Measurements from ENCODE around the gene MAGEH1.
"Not testable (repeated sequence)": the region's sequence is repeated elsewhere in the genome, so short reads cannot be mapped to it uniquely, and the experiment has no call there.

DNA sequence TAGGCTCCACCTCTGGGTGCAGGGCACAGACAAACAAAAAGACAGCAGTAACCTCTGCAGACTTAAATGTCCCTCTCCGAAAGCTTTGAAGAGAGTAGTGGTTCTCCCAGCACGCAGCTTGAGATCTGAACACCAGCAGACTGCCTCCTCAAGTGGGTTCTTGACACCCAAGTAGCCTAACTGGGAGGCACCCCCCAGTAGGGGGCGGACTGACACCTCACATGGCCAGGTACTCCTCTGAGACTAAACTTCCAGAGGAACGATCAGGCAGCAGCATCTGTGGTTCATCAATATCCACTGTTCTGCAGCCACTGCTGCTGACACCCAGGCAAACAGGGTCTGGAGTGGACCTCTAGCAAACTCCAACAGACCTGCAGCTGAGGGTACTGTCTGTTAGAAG, 24.8 kb upstream of the MAGEH1 start:
- TF ChIP-seq, protein P1, sequence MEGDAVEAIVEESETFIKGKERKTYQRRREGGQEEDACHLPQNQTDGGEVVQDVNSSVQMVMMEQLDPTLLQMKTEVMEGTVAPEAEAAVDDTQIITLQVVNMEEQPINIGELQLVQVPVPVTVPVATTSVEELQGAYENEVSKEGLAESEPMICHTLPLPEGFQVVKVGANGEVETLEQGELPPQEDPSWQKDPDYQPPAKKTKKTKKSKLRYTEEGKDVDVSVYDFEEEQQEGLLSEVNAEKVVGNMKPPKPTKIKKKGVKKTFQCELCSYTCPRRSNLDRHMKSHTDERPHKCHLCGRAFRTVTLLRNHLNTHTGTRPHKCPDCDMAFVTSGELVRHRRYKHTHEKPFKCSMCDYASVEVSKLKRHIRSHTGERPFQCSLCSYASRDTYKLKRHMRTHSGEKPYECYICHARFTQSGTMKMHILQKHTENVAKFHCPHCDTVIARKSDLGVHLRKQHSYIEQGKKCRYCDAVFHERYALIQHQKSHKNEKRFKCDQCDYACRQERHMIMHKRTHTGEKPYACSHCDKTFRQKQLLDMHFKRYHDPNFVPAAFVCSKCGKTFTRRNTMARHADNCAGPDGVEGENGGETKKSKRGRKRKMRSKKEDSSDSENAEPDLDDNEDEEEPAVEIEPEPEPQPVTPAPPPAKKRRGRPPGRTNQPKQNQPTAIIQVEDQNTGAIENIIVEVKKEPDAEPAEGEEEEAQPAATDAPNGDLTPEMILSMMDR (IDR thresholded peaks at IDR 0.05; ENCODE audit: low read depth, low read length, missing input control), result not testable (repeated sequence)
- TF ChIP-seq, protein P2, sequence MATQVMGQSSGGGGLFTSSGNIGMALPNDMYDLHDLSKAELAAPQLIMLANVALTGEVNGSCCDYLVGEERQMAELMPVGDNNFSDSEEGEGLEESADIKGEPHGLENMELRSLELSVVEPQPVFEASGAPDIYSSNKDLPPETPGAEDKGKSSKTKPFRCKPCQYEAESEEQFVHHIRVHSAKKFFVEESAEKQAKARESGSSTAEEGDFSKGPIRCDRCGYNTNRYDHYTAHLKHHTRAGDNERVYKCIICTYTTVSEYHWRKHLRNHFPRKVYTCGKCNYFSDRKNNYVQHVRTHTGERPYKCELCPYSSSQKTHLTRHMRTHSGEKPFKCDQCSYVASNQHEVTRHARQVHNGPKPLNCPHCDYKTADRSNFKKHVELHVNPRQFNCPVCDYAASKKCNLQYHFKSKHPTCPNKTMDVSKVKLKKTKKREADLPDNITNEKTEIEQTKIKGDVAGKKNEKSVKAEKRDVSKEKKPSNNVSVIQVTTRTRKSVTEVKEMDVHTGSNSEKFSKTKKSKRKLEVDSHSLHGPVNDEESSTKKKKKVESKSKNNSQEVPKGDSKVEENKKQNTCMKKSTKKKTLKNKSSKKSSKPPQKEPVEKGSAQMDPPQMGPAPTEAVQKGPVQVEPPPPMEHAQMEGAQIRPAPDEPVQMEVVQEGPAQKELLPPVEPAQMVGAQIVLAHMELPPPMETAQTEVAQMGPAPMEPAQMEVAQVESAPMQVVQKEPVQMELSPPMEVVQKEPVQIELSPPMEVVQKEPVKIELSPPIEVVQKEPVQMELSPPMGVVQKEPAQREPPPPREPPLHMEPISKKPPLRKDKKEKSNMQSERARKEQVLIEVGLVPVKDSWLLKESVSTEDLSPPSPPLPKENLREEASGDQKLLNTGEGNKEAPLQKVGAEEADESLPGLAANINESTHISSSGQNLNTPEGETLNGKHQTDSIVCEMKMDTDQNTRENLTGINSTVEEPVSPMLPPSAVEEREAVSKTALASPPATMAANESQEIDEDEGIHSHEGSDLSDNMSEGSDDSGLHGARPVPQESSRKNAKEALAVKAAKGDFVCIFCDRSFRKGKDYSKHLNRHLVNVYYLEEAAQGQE (IDR thresholded peaks at IDR 0.05), result not testable (repeated sequence)
- TF ChIP-seq RAD21 (IDR thresholded peaks at IDR 0.05); YY1 (IDR thresholded peaks at IDR 0.05); TAF1 (conservative IDR thresholded peaks at IDR 0.05); EGR1 (IDR thresholded peaks at IDR 0.05; ENCODE audit: low read depth in 2 of 2); FOXA2 (IDR thresholded peaks at IDR 0.05); JUND (IDR thresholded peaks at IDR 0.05); HNF4G (IDR thresholded peaks at IDR 0.05): not testable (repeated sequence)
- TF ChIP-seq, protein P3, sequence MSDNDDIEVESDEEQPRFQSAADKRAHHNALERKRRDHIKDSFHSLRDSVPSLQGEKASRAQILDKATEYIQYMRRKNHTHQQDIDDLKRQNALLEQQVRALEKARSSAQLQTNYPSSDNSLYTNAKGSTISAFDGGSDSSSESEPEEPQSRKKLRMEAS (IDR thresholded peaks at IDR 0.05), result not testable (repeated sequence)
- TF ChIP-seq, protein P4, sequence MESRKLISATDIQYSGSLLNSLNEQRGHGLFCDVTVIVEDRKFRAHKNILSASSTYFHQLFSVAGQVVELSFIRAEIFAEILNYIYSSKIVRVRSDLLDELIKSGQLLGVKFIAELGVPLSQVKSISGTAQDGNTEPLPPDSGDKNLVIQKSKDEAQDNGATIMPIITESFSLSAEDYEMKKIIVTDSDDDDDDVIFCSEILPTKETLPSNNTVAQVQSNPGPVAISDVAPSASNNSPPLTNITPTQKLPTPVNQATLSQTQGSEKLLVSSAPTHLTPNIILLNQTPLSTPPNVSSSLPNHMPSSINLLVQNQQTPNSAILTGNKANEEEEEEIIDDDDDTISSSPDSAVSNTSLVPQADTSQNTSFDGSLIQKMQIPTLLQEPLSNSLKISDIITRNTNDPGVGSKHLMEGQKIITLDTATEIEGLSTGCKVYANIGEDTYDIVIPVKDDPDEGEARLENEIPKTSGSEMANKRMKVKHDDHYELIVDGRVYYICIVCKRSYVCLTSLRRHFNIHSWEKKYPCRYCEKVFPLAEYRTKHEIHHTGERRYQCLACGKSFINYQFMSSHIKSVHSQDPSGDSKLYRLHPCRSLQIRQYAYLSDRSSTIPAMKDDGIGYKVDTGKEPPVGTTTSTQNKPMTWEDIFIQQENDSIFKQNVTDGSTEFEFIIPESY (IDR thresholded peaks at IDR 0.05), result not testable (repeated sequence)

All from liver (tissue), 3 donors.